Fibroblast of lung (primary cell): ENCODE data around the gene ATP4A.

ENCODE experiments used
- EZH2 ChIP-seq: IDR thresholded peaks from 2 replicates; pipeline ENCODE4 v1.5.1; 2012; ENCODE audit warnings: low read length, control low read depth, mild to moderate bottlenecking; ENCODE audit errors: missing control alignments
- TF ChIP-seq, protein P1 (sequence below), 2 donors: IDR thresholded peaks in 1 of 2; conservative IDR thresholded peaks in 1 of 2; 1 replicate in 1 of 2; 2 replicates in 1 of 2; pipeline ENCODE4 v1.5.1; 2011 to 2012; ENCODE audit warnings: low read length in 2 of 2, control low read depth in 1 of 2, inconsistent platforms in 1 of 2, low read depth in 1 of 2, mild to moderate bottlenecking in 1 of 2

DNA sequence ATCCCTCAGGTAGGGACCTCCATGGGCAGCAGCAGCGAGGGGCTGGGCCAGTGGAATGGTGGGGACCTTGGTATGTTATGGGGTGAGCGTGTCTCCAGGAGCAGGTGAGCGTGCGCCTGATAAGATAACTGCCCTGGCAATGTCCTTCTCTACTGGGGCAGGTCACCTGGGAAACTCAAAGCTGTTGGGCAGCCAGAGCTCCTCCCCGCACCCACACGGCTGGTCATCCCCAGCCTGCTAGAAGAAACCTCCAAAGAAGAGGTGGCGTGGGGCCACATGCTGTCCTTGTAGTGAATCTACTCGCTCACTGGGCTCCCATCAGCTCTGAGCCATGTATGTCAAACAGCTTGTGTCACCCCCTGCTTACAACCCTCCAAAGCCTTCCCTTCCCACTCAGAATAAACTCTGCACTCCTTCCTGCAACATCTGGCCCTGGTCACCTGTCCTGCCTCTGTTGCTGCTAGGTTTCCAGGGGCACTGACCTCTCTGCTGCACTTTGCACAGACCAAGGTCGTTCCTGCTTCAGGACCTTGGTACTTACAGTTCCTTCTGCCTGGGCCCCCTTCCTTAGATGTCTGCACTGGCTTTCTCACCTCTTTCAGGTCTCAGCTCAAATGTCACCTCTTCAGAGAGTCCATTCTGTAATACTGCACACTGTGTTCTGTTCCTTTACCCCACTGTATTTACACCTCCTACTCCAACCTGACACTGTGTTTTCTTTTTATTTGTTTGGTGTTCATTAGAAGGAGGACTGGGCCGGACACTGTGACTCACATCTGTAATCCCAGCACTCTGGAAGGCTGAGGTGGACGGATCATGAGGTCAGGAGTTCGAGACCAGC lies 1.8 kb upstream of the ATP4A start:
- TF ChIP-seq, protein P1, sequence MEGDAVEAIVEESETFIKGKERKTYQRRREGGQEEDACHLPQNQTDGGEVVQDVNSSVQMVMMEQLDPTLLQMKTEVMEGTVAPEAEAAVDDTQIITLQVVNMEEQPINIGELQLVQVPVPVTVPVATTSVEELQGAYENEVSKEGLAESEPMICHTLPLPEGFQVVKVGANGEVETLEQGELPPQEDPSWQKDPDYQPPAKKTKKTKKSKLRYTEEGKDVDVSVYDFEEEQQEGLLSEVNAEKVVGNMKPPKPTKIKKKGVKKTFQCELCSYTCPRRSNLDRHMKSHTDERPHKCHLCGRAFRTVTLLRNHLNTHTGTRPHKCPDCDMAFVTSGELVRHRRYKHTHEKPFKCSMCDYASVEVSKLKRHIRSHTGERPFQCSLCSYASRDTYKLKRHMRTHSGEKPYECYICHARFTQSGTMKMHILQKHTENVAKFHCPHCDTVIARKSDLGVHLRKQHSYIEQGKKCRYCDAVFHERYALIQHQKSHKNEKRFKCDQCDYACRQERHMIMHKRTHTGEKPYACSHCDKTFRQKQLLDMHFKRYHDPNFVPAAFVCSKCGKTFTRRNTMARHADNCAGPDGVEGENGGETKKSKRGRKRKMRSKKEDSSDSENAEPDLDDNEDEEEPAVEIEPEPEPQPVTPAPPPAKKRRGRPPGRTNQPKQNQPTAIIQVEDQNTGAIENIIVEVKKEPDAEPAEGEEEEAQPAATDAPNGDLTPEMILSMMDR (conservative IDR thresholded peaks at IDR 0.05 in 1 of 2, IDR thresholded peaks at IDR 0.05 in 1 of 2; ENCODE audit: low read depth in 1 of 2, low read length in 2 of 2) = no peak
- TF ChIP-seq EZH2 = no peak
